SHP77 treated with DMSO at 0.1 percent for 48 hours (cell line): ENCODE measurements around the gene AGPS.
"Not testable (repeated sequence)": the region's sequence is repeated elsewhere in the genome, so short reads cannot be mapped to it uniquely, and the experiment has no call there.

Source experiments
- DNase-seq: peaks from one replicate; lab custom pipeline; 2025; lab: John Stamatoyannopoulos, UW

Gene AGPS

DNA sequence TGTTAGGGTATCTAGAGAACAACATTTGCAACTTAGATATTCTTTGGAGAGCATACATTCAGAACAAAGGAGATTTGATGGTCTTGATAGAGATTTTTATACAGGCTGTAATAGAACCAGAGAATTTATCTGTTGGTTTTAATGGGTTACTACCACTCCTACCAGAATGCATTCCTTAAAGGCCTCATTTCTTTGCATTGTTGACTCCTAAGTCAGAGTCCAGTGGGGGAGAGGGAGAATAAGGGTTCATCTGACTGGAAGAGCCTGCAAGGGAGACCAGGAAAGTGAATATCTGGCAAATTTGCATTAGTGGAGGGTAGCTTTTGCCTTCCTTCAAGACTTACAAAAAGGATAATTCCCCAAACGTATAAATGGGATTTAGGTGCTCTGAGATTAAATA is 29.7 kb downstream of the AGPS start:
- no peak for DNase-seq

DNA sequence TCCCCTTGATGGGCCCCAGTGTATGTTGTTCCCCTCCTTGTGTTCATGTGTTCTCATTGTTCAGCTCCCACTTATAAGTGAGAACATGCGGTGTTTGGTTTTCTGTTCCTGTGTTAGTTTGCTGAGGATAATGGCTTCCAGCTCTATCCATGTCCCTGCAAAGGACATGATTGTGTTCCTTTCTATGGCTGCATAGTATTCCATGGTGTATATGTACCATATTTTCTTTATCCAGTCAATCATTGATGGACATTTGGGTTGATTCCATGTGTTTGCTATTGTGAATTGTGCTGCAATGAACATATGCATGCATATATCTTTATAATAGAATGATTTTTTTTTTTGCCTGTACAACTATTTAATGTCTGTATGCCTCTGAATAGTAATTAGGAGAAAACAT is 31.5 kb downstream of the AGPS start:
- not testable (repeated sequence) for DNase-seq

DNA sequence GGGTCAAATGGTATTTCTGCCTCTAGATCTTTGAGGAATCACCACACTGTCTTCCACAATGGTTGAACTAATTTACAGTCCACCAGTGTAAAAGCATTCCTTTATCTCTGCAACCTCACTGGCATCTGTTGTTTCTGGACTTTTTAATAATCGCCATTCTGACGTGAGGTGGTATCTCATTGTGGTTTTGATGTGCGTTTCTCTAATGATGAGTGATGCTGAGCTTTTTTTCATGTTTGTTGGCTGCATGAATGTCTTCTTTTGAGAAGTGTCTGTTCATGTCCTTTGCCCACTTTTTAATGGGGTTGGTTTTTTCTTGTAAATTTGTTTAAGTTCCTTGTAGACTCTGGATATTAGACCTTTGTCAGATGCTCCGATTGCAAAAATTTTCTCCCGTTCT is 32.0 kb downstream of the AGPS start:
- DNase-seq = not testable (repeated sequence)

DNA sequence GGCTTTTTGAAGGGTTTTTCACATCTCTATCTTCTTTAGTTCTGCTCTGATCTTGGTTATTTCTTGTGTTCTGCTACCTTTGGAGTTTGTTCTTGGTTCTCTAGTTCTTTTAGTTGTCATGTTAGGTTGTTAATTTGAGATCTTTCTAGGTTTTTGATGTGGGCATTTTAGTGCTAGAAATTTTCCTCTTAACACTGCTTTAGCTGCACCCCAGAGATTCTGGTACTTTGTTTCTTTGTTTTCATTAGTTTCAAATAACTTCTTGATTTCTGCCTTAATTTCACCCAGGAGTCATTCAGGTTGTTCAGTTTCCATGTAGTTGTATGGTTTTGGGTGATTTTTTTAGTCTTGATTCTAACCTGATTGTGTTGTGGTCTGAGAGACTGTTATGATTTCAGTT is 34.7 kb downstream of the AGPS start:
- no peak for DNase-seq

DNA sequence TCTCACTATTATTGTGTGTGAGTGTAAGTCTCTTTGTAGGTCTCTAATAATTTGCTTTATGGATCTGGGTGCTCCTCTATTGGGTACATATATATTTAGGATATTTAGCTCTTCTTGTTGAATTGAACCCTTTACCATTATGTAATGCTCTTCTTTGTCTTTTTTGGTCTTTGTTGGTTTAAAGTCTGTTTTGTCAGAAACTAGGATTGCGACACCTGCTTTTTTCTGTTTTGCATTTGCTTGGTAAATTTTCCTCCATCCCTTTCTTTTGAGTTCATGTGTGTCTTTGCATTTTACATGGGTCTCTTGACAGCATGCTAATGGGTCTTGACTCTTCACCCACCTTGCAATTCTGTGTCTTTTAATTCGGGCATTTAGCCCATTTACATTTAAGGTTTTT is 35.4 kb downstream of the AGPS start:
- DNase-seq = not testable (repeated sequence)

DNA sequence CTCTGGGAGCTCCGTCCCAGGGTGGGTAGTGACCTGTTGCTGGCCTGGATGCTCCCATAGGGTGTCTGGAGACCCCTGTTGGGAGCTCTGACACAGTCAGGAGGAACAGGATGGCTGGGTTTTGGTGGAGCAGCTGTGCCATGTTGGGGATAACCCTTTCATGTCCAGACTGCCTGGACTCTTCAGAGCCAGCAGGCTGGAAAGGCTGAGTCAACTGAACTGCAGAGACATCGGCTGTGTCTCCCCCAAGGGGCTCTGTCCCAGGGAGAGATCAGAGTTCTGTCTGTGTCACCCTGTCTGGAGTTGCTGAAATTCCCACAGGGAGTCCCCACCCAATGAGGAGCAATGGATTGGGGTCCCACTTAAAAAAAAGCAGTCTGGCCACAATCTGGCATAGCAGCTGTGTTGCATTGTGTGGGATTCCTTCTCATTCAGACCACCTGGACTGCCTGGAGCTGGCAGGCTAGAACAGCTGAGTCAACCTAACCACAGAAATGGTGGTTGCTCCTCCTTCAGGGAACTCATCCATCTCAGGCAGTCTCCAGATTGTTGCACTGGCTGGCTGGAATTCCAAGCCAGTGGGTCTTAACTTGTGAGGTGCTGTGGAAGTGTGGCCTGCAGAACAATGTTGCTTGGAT is 37.2 kb downstream of the AGPS start:
- no peak for DNase-seq

DNA sequence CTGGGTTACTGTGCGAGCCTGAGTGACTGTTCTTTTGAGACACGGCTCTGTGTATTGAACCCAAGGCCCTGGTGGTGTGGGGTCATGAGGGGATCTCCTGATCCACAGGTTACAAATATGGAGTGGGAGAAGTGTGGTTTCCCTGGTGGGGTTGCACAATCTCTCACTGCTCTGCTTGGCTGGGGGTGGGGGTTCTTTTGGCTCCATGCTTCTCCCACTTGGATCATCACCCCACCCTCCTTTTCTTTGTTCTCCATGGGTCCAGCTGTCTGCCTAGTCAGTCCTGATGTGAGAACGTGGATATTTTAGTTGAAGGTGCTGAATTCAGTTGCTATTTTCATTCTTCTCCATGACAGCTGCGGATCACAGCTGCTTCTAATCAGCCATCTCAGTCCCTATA is 37.8 kb downstream of the AGPS start:
- no peak for DNase-seq

DNA sequence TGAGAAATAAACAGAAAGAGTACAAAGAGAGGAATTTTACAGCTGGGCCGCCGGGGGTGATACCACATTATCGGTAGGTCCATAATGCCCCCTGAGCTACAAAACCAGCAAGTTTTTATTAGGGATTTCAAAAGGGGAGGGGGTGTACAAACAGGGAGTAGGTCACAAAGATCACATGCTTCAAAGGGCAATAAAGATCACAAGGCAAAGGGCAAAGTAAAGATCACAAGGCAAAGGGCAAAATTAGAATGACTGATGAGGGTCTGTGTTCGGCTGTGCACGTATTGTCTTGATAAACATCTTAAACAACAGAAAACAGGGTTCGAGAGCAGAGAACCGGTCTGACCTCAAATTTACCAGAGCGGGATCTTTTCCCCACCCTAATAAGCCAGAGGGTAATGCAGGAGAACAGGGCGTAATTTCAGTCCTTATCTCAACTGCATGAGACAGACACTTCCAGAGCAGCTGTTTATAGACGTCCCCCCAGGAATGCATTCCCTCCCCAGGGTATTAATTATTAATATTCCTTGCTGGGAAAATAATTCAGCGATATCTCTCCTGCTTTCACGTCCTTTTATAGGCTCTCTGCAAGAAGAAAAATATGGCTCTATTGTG is 38.6 kb downstream of the AGPS start:
- DNase-seq = not testable (repeated sequence)

DNA sequence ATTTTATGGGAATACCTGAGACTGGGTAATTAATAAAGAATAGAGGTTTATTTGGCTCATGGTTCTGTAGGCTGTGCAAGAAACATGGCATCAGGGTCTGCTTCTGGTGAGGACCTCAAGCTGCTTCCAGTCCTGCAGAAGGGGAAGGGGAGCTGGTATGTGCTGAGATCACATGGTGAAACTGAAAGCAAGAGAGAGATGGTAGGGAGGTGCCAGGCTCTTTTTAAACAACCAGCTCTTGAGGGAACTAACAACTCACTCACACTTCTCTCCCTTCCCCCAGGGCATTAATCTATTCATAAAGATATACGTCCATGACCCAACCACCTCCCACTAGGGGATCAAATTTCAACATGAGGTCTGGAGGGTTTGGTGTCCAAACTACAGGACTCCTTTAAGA is 40.1 kb downstream of the AGPS start:
- no peak for DNase-seq

DNA sequence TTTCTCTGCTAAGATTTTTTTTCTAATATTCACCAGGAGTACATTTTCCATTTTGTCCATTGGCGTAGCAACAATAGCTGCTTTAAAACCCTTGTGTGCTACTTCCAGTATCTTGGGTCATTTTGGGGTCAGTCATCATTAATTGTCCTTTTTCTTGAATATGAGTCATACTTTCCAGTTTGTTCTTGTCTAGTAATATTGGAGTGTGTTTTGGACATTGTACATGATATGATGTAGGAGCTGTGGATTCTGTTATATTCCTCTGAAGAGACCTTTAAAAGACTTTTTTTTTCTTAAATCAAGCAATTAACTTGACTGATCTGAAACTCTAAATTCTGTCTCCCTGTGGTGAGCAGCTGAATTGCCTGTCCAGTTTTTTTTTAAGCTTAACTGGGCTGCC is 40.8 kb downstream of the AGPS start:
- DNase-seq = no peak

DNA sequence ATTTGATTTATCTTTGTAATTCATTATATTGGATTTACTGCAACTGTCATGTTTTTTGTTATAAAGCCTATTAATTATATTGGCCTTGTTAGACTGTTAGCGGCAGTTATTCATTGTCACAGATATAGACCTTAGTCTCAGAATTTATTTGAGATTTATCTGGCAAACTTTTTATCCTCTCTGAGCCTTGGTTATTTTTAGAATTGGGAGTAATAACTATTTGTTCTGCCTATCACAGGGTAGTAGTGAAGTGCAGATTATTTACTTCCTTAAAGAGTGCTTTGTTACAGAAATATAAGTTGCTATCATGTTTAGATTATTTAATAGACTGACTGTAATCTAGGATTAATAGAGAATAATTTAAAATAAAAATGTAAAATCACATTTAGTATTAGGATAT is 41.9 kb downstream of the AGPS start:
- DNase-seq = no peak

DNA sequence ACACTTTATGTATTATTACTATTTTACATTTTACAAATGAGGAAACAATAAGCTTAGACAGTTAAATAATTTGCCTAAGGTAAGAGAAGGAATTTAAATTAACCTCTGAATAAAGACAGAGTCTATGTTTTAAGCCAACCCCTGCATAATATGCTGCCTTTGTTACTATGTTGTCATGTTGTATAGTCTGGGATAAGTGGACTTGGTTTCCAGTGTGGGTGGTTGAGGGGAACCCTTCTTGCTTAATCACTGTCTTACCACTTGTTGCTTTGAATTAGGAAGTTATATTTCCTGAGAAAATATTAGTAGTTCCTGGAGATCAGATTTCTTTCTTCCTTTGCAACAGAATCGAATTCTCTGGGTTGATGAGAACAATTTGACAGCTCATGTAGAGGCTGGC is 52.6 kb downstream of the AGPS start:
- DNase-seq = no peak

DNA sequence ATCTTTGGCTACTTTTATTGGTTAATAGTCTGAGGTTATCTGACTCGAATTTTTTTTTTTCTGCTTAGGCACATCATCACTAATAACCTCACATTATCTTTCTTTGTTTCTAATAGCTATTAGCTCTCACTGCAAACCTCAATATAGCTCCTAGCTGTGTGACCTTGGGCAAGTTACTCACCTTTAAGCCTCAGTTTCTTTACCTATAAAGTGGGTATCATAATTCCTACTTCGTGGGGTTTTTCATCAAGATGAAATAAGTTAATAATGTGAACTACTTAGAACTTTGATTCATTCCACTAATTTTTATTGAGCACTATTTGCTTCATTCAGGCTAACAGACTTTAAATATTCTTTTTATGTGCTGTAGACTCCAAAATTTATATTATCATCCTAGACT is 55.5 kb downstream of the AGPS start:
- no peak for DNase-seq

DNA sequence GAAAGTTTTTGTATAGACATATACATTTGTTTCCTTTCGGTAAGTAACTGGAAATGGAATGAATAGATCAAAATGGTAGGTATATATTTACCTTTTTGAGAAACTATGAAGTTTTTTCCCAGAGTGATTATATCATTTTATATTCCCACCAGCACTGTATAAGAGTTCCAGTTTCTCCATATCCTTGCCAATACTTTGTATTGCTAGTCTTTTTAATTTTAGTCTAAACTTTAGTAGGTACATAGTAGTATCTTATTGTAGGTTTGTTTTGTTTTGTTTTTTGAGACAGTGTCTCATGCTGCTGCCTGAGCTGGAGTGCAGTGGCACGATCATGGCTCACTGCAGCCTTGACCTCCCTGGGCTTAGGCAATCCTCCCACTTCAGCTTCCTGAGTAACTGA is 56.6 kb downstream of the AGPS start:
- no peak for DNase-seq

DNA sequence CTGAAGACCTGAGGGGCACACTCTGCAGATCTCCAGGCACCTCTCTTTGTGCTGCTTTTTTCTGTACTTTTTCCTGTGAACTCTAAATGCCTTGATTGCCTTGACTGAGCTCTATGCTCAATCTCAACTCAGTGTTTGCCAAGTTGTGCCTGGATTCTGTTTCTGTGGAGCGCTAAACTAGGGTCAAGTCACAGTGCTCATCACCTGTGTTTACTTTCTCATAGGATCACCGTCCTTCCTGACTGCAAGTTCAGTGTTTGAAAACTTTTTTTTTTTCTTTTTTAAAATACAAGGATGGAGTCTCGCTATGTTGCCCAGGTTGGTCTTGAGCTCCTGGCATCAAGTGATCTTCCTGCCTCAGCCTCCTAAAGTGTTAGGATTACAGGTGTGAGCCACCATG is 62.6 kb downstream of the AGPS start:
- DNase-seq = no peak

DNA sequence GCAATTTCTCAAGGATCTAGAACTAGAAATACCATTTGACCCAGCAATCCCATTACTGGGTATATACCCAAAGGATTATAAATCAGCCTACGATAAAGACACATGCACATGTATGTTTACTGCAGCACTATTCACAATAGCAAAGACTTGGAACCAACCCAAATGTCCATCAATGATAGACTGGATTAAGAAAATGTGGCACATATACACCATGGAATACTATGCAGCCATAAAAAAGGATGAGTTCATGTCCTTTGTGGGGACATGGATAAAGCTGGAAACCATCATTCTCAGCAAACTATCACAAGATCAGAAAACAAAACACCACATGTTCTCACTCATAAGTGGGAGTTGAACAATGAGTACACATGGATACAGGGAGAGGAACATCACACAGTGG is 67.2 kb downstream of the AGPS start:
- not testable (repeated sequence) for DNase-seq

DNA sequence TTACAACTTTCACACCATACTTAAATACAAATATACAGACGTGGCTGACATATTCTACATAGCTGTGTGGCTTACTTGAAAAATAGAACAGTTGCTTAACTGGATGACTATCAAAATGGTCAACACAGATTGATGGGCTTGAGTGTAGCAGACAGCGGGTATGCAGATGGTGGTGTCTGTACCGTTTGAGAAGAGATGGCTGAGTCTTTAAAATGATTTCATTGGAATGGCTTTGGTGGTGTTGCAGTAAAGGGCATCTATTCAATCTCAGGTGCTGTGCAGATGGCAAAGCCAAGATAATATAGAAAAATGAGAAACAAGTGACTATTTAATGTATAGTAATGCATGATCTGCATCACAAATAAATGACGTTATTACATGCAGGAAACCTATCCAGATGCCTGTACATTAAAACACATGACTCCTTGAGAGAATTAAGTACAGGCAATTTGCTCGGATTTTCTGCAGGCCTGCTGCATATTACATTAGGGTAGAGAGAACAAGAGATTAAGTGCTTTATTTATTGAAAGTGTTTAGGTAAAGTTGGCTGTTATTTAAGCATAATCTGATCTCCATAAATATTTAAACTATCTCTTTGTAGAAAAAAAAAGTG is 68.5 kb downstream of the AGPS start:
- DNase-seq = no peak

DNA sequence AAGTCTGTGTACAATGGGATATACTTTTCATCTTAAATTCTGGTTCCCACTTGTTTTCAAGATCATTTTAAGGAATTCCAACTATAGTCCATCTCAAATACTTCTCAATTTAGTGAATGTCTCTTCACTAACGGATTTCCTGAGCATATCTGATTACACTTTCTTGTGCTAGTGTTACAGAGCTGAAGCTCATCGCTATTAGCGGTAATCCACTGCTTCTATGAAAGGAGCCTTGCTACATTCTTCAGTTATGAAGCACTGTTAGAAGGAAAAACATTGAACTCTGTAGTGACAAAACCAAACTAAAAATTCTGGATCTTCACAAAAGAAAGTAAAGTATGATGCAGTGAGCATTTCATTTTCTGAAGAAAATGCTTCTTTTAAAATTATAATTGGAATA is 72.0 kb downstream of the AGPS start:
- DNase-seq = no peak

DNA sequence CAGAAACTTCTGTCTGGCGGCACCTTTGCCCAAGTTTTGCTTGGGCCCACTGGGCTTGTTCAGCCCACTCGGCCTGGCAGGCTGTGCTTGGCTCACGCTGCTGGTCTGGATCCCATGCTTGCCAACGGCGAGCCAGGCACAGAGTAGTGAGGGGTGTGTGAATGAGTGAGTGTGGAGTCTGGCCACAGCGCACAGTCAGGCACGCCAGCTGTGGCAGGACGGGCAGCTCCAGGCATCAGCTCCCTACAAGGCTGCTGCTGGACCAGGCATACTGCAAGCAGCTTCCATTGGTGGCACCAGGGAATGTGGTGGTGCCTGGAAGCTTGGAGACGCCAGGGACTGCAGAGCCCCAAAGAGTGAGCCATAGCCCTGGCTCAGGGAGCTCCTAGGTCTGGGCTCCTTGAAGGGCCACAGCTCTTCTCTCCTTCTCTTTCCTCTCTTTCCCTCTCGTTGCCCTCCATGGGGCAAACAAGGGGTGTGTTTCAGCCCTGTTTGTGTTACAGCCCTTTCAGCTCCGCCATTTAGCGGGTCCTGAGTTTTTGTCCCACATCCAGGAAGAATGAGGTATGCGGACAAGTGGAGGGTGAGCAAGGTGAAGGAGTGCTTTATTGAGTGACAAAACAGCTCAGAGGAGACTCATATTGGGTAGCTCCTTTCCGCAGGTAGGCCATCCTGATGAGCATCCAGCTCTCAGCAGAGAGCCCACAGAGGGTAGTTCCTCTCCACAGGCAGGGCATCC is 73.0 kb downstream of the AGPS start:
- no peak for DNase-seq

DNA sequence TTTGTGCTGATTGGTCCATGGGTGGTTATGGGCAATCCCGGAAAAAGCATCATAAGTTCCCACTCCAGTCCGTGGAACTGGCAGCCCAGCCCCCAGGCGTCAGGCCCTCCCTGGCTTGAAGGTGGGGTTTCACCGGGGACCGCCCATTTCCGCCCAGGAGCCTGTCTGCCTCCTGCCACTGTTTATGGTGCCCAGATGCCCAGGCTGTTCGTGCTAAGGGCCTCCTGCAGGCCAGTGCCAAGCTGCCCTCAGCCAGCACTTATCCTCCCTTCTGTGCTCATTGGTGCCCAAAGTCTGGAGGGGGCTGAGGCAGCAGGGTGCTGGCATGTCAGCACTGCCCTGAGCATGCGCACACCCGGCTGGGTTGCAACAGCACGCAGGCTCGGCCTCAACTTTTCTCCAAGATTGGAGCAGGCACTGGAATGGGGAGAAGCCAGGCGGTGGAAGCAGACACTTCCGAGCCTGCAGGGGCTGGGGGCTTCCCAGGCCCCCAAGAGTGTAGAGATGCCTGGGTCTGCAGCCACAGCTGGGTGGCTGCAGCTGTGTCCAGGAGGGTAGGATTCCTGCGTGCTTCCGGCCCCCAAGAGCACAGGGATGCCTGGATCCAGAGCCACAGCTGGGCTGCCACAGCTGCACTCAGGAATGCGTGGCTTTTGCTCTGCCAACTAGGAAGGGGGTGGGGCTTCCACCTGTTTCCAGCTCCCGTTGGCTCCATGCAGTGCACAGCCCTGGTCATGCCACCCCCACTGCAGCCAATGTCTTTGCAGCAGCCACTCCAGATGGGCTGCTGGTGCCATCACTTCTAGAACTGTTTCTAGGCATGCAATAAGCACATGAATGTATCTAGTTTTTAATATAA is 74.0 kb downstream of the AGPS start:
- no peak for DNase-seq

DNA sequence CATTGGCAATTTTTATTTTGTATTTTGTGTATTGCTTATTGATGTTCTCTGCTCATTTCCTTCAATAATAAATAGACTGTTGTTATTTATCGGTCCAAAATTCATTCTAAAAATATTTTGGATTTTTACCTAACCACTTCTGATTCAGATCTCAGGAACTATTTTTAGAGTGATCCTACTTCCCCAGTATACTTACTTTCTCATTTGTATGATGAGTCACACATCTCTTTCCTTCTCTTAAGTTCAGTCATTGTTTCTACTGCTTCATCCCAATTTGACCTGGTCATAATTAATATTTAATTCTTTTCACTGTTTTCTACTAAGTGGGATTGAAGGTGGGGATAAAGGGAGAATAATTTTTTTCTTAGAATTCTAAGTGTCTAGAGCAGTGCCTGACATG is 75.1 kb downstream of the AGPS start:
- DNase-seq = no peak

DNA sequence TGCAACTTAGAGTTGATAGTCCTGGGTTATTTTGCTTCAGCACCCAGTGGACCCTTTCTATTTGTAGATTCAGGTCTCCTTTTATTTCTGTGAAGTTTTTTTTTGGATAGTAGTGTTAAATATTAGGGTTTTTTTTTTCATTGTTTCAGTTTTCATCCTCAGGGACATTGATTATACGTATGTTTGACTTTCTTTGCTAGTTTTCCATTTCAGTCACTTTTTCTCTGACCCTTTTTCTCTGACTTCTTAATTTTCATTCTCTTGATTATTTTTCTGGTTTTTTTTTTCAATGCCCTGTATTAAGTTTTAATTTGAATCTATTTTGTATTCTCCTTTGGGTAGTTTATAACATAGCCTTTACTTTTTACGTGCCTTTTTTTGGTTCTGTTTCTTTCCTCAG is 79.4 kb downstream of the AGPS start:
- no peak for DNase-seq
